Mucosa of descending colon (tissue), 3 donors: Measurements from ENCODE around the gene ZNF358. TPM values are rescaled to one million over a fixed set of nuclear protein-coding genes. Genes with fewer than 3 reads are reported as not detected.

Experiments
- ATAC-seq: fragments of 200-7000 bp; cut with Tn5 transposase; one replicate; pipeline ENCODE4 v1.9.1; 2020; ENCODE audit warnings: mild to moderate bottlenecking, moderate library complexity
- DNase-seq, 3 donors: peaks; one replicate each; pipeline ENCODE4 v3.0.0-alpha.2; 2020
- H3K36me3 ChIP-seq: fragments of 200-600 bp; one replicate; pipeline ENCODE4 v1.8.0; 2021; ENCODE audit warnings: low read depth, mild to moderate bottlenecking
- H3K4me1 ChIP-seq: fragments of 200-600 bp; one replicate; pipeline ENCODE4 v1.8.0; 2021; ENCODE audit warnings: low read depth, mild to moderate bottlenecking
- H3K4me3 ChIP-seq: fragments of 200-600 bp; one replicate; pipeline ENCODE4 v1.8.0; 2021; ENCODE audit warnings: mild to moderate bottlenecking
- H3K9me3 ChIP-seq: fragments of 200-600 bp; one replicate; pipeline ENCODE4 v1.8.0; 2021; ENCODE audit warnings: mild to moderate bottlenecking
- CTCF ChIP-seq: fragments of 200-600 bp; IDR thresholded peaks from one replicate; pipeline ENCODE4 v1.8.0; 2022; ENCODE audit warnings: antibody characterized with exemption, mild to moderate bottlenecking
- intact Hi-C, 2 donors: fragments of 100-400 bp; cut with DNase I in 1 of 2; cut with micrococcal nuclease in 1 of 2; formaldehyde crosslinking; loops; one replicate each; pipeline versions ENCODE4 v1.11.0 to v1.11.1; 2022; cut with DNase I, micrococcal nuclease
- total RNA-seq, 3 donors: library from RNA; stranded (reverse); fragmentation: NEBNext Ultra II Directional in 2 of 3; extraction: Animal tissue kit (Norgen Biotek cat#: 25700) in 2 of 3; gene quantifications; one replicate each; pipeline versions ENCODE4 v1.2.1 to v1.2.4, GENCODE V29; 2021 to 2023
- donor health status: DM: no; HTN: no; CAD: no; lungs with moderate emphysema.
- donor health status: DM: no; HTN: no; CAD: no.
- donor health status: DM: no; HTN: yes; CAD: no.

Gene ZNF358
- total RNA-seq, 3 donors from 2014 or later = 31.7 to 88.8 (median 42.1) TPM

- intact Hi-C loops = no loop called here
Observed at GRCh38 chr19:7556696-7557315, 40.9 kb downstream of the ZNF358 start.

GRCh38 chr19:7558667-7559066 lies 42.8 kb downstream of the ZNF358 start:
- H3K36me3 ChIP-seq = no peaks in the 10 kb centered on the region
- H3K4me1 ChIP-seq = no peaks in the 10 kb centered on the region
- intact Hi-C loops = no loop called here
- H3K9me3 ChIP-seq = no peaks in the 10 kb centered on the region
- DNase-seq (no peak), ATAC-seq (no peak)
- H3K4me3 ChIP-seq = no peak overlapping the region
- TF ChIP-seq CTCF = no peak

More at GRCh38 chr19:7556696-7557315, 40.9 kb downstream of the ZNF358 start:
- no peaks in the 10 kb centered on the region for H3K9me3 ChIP-seq
- no peak for ATAC-seq
- H3K4me3 ChIP-seq = no peak overlapping the region
- no peaks in the 10 kb centered on the region for H3K4me1 ChIP-seq
- no peaks in the 10 kb centered on the region for H3K36me3 ChIP-seq
- DNase-seq = no peak
- TF ChIP-seq CTCF = no peak

- Histone ChIP-seq H3K36me3 (no peaks in the 10 kb centered on the region), H3K9me3 (no peaks in the 10 kb centered on the region), H3K4me3 (no peak overlapping the region), H3K4me1 (no peaks in the 10 kb centered on the region)
- TF ChIP-seq CTCF = no peak
- ATAC-seq (no peak), DNase-seq (no peak)
- intact Hi-C loops = no loop called here
Observed at GRCh38 chr19:7559102-7559501, 43.2 kb downstream of the ZNF358 start.

GRCh38 chr19:7560255-7560654 lies 44.4 kb downstream of the ZNF358 start:
- Histone ChIP-seq H3K9me3 (no peaks in the 10 kb centered on the region), H3K4me3 (no peak overlapping the region), H3K36me3 (no peaks in the 10 kb centered on the region), H3K4me1 (no peaks in the 10 kb centered on the region)
- intact Hi-C loops = no loop called here
- DNase-seq = no peak
- TF ChIP-seq CTCF = no peak
- ATAC-seq = no peak

- intact Hi-C loops = no loop called here
- no peaks in the 10 kb centered on the region for H3K4me1 ChIP-seq
- no peak for TF ChIP-seq CTCF
- H3K36me3 ChIP-seq = no peaks in the 10 kb centered on the region
- DNase-seq (no peak), ATAC-seq (no peak)
- H3K9me3 ChIP-seq = no peaks in the 10 kb centered on the region
- no peak overlapping the region for H3K4me3 ChIP-seq
Observed at GRCh38 chr19:7561325-7561724, 45.4 kb downstream of the ZNF358 start.
